ENCODE results near the gene CLIC1.
A peak's percentile ranks its signal among the peaks of the same experiment; 100 is the strongest.

Gene CLIC1

DNA sequence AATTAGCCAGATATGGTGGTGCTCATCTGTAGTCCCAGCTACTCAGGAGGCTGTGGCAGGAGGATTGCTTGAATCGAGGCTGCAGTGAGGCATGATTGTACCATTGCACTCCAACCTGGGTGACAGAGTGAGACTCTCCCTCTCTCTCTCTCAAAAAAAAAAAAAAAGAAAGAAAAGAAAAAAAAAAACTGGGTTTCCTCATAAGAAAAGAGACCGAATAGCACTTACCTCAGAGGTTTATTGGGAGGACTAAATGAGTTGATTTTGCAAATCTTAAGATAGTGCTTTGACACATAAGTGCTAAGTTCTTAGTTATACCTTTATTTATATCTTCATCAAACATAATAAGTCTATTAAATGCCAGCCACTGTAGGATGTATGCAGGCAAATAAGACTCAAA lies 34.5 kb upstream of the CLIC1 start:
- Histone ChIP-seq H3K27me3 (replicated peaks; ENCODE audit: control insufficient read depth, insufficient read depth, low read length) (no peaks in the 10 kb centered on the region), H3K36me3 (ENCODE audit: control insufficient read depth, insufficient read depth, low read length) (no peaks in the 10 kb centered on the region), H3K4me3 (replicated peaks; ENCODE audit: low read depth, low read length) (no peak overlapping the region)
- TF ChIP-seq, protein P1, sequence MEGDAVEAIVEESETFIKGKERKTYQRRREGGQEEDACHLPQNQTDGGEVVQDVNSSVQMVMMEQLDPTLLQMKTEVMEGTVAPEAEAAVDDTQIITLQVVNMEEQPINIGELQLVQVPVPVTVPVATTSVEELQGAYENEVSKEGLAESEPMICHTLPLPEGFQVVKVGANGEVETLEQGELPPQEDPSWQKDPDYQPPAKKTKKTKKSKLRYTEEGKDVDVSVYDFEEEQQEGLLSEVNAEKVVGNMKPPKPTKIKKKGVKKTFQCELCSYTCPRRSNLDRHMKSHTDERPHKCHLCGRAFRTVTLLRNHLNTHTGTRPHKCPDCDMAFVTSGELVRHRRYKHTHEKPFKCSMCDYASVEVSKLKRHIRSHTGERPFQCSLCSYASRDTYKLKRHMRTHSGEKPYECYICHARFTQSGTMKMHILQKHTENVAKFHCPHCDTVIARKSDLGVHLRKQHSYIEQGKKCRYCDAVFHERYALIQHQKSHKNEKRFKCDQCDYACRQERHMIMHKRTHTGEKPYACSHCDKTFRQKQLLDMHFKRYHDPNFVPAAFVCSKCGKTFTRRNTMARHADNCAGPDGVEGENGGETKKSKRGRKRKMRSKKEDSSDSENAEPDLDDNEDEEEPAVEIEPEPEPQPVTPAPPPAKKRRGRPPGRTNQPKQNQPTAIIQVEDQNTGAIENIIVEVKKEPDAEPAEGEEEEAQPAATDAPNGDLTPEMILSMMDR (IDR thresholded peaks at IDR 0.05; ENCODE audit: insufficient read depth, low read length, poor library complexity, severe bottlenecking), result no peak
- no peak for DNase-seq (ENCODE audit: extremely low read depth, insufficient read length)

DNA sequence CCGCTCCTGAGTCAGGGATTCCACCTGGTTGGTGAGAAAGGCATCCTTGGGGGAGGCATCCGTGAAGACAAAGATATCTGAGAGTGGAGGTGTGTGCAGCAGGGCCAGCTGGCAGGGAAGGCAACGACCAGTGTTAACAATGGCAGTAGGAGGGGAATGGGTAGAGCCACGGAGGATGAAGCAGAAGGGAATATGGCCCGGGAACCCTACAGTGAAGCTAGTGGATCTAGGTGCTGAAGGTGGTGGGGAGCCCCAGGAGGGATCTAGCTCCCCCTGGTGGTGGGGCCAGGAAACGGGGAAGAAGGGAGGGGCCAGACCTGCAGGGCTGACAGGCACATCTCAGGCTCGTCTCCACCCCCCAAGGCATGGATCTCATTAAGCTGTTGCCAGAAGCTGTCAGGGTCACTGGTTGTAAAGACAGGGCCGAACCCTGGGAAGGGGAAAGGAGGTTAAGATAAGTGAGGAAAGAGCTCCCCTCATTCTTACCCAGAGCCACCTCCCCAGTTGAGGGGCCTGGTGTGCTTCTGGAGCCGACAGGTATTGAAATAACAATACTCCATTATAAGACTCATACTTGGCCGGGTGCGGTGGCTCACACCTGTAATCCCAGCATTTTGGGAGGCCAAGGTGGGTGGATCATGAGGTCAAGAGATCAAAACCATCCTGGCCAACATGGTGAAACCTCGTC lies 33.5 kb upstream of the CLIC1 start:
- no peaks in the 10 kb centered on the region for H3K36me3 ChIP-seq (ENCODE audit: control insufficient read depth, insufficient read depth, low read length)
- TF ChIP-seq, protein P1 (IDR thresholded peaks at IDR 0.05; ENCODE audit: insufficient read depth, low read length, poor library complexity, severe bottlenecking), result peak; percentile 93
- H3K27me3 ChIP-seq (replicated peaks; ENCODE audit: control insufficient read depth, insufficient read depth, low read length), result no peaks in the 10 kb centered on the region
- no peak overlapping the region for H3K4me3 ChIP-seq (replicated peaks; ENCODE audit: low read depth, low read length)
- peak; percentile 73 for DNase-seq (ENCODE audit: extremely low read depth, insufficient read length)

DNA sequence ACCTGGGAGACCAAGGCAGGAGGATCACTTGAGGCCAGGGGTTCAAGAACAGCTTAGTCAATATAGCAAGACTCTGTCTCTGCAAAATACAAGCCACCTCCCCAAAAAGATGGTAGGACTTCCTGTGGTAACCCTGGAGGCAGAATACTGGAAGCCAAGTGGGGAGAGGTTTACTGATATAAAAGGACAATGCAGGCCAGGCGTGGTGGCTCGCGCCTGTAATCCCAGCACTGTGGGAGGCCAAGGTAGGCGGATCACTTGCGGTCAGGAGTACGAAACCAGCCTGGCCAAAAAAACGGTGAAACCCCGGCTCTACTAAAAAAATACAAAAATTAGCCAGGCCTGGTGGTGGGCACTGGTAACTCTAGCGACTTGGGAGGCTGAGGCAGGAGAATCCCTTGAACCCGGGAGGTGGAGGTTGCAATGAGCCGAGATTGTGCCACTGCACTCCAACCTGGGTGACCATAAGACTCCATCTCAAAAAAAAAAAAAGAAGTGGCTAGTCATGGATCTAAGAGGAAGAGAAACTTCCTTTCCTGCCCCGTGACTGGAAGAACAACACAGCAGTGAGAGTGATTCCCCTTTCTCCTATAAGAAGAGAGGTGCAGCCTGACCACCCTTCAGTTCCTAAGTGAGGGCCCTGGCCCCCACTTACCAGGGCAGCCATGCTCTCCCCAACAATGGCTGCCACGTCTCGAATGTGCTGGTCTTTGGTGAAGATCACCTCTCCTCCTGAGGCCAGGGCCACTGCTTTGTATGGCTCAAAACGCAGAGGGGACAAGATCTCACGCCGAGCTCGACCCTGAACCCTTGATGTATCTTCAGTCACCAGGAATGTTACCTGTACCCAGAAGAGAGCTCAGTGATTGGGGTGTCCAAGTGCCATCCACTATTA lies 32.3 kb upstream of the CLIC1 start:
- H3K27me3 ChIP-seq (replicated peaks; ENCODE audit: control insufficient read depth, insufficient read depth, low read length), result no peaks in the 10 kb centered on the region
- TF ChIP-seq, protein P1 (IDR thresholded peaks at IDR 0.05; ENCODE audit: insufficient read depth, low read length, poor library complexity, severe bottlenecking), result no peak
- peaks cover 2% of the 10 kb centered on the region; the same call in 1 of the 2 replicates for H3K36me3 ChIP-seq (ENCODE audit: control insufficient read depth, insufficient read depth, low read length)
- no peak for DNase-seq (ENCODE audit: extremely low read depth, insufficient read length)
- no peak overlapping the region for H3K4me3 ChIP-seq (replicated peaks; ENCODE audit: low read depth, low read length)

DNA sequence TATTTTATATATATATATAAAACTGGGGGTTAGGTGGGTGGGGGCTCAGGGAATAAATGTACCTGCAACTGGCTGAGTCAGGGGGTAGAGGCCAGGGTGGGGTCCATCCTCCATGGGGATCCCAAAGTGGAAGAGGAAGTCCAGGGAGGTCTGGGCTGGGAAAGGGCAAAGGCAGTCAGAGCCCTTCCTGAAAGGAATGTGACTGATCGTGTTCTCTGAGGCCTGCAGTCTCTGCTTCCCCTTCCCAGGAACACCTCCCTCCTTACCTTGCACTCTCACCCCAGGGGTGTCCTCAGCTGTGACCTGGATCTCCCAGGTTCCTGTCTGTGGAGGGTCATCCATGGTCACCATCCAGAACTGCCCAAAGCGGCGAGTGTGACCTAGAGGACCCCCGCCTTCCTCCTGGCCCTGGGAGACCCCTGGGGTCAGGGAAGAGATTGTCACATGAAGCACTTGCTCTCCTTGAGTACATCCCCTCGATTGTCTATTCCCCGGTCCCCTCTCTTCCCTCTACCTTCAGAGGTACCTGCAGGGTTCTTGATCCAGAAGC lies 30.8 kb upstream of the CLIC1 start:
- H3K27me3 ChIP-seq (replicated peaks; ENCODE audit: control insufficient read depth, insufficient read depth, low read length), result no peaks in the 10 kb centered on the region
- H3K4me3 ChIP-seq (replicated peaks; ENCODE audit: low read depth, low read length), result no peak overlapping the region
- peaks cover 5% of the 10 kb centered on the region for H3K36me3 ChIP-seq (ENCODE audit: control insufficient read depth, insufficient read depth, low read length)
- DNase-seq (ENCODE audit: extremely low read depth, insufficient read length), result no peak
- TF ChIP-seq, protein P1 (IDR thresholded peaks at IDR 0.05; ENCODE audit: insufficient read depth, low read length, poor library complexity, severe bottlenecking), result no peak

DNA sequence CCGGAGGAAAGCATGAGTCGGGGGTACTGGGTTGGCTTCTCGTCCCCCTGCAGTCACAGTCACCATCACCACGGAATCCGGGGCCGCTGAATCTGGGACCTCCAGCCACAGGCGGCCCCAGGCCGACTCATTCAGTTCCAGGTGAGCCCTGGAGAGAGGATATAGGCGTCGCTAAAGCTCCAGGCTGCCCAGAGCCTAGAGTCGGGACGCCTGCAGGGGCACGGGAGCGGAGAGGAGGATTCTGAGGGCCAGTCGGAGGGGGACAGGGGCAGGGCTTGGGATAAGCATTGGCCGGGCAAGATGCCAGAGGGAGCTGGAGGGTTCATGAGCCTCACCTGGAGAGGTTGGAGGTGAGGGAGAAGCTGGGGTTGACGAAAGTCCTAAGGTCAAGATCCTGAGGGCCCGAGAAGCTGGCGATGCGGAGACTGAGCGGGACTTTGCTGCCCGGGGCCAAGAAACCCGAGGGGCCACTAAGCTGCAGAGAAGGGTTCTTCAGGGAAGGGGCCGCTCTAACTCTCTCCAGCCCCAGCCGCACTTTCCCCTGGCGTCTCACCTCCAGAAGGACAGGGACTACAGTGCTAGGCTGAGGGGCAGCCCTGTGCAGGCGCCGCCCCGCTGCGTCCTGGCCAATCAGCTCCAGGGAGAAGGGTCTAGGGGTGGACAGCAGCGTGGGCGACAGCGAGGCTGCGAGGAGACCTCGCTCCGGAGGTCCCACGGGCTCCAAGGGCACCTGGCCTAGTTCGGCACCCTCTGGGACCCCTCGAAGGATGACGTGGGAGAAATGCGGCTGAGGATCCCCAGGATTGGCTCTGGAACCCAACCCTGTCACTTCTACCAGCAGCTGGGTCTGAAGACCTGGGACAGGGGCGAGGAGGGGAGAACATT lies 29.8 kb upstream of the CLIC1 start:
- H3K36me3 ChIP-seq (ENCODE audit: control insufficient read depth, insufficient read depth, low read length), result peaks cover 12% of the 10 kb centered on the region
- no peak overlapping the region for H3K4me3 ChIP-seq (replicated peaks; ENCODE audit: low read depth, low read length)
- no peak for DNase-seq (ENCODE audit: extremely low read depth, insufficient read length)
- H3K27me3 ChIP-seq (replicated peaks; ENCODE audit: control insufficient read depth, insufficient read depth, low read length), result no peaks in the 10 kb centered on the region
- TF ChIP-seq, protein P1 (IDR thresholded peaks at IDR 0.05; ENCODE audit: insufficient read depth, low read length, poor library complexity, severe bottlenecking), result no peak

Measured in GM06990 (cell line).